Osteocyte (in vitro differentiated cells): ENCODE results near the gene PTPRN. TPM values are rescaled to one million over a fixed set of nuclear protein-coding genes. Genes with fewer than 3 reads are reported as not detected.

Experiments used
- DNase-seq: peaks from one replicate; pipeline ENCODE4 v3.0.0; 2021; ENCODE audit warnings: mixed read lengths; ENCODE audit not compliant: unreplicated experiment; ENCODE audit errors: extremely low spot score
- H3K27ac Mint-ChIP-seq: one replicate; pipeline ENCODE4 v1.8.0; 2021; ENCODE audit warnings: mild to moderate bottlenecking, mixed read lengths; ENCODE audit not compliant: unreplicated experiment
- H3K27me3 Mint-ChIP-seq: one replicate; pipeline ENCODE4 v1.8.0; 2021; ENCODE audit warnings: mixed read lengths; ENCODE audit not compliant: unreplicated experiment
- H3K36me3 Mint-ChIP-seq: one replicate; pipeline ENCODE4 v1.8.0; 2021; ENCODE audit warnings: mixed read lengths; ENCODE audit not compliant: unreplicated experiment
- H3K4me1 Mint-ChIP-seq: one replicate; pipeline ENCODE4 v1.8.0; 2021; ENCODE audit warnings: mixed read lengths; ENCODE audit not compliant: unreplicated experiment
- H3K4me3 Mint-ChIP-seq: one replicate; pipeline ENCODE4 v1.8.0; 2021; ENCODE audit warnings: mild to moderate bottlenecking, moderate library complexity, mixed read lengths; ENCODE audit not compliant: unreplicated experiment
- H3K9me3 Mint-ChIP-seq: one replicate; pipeline ENCODE4 v1.8.0; 2021; ENCODE audit warnings: mixed read lengths; ENCODE audit not compliant: unreplicated experiment
- total RNA-seq: library from RNA; stranded (reverse); gene quantifications from 2 replicates; pipeline ENCODE4 v1.2.1, GENCODE V29; 2021
- TF ChIP-seq, protein P1 (sequence below): fragments of 200-600 bp; sonication (generic); IDR thresholded peaks from 2 replicates; pipeline ENCODE4 v1.5.0; 2021; ENCODE audit warnings: antibody characterized with exemption, mild to moderate bottlenecking, moderate library complexity

The PTPRN gene
- total RNA-seq, 1 donor from 2014 or later, result 0.24 TPM

DNA sequence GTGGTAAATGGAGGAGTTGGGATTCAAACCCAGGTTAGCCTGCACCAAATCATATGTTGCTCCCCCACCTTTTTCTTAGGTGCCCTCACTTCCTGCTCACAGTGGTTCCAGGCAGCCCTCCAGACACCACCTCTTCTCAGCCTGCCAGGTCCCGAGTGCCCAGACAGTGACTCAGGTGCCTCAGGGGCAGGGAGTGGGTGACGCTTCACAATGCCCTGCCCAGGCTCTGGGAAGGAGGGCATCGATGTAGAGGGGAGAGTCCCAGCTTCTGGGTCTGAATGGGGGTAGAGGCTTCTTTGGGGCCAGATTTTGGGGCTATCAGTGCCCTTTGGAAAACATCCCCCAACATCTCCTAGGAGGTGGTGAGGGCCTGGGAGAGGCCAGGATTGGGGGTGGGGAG is 35.3 kb downstream of the PTPRN start:
- Mint-ChIP-seq H3K27me3 (no peaks in the 10 kb centered on the region), H3K4me1 (peaks cover 31% of the 10 kb centered on the region), H3K4me3 (no peak overlapping the region), H3K27ac (peak overlapping the region; percentile 25), H3K9me3 (no peaks in the 10 kb centered on the region), H3K36me3 (no peaks in the 10 kb centered on the region)
- no peak for DNase-seq
- TF ChIP-seq, protein P1, sequence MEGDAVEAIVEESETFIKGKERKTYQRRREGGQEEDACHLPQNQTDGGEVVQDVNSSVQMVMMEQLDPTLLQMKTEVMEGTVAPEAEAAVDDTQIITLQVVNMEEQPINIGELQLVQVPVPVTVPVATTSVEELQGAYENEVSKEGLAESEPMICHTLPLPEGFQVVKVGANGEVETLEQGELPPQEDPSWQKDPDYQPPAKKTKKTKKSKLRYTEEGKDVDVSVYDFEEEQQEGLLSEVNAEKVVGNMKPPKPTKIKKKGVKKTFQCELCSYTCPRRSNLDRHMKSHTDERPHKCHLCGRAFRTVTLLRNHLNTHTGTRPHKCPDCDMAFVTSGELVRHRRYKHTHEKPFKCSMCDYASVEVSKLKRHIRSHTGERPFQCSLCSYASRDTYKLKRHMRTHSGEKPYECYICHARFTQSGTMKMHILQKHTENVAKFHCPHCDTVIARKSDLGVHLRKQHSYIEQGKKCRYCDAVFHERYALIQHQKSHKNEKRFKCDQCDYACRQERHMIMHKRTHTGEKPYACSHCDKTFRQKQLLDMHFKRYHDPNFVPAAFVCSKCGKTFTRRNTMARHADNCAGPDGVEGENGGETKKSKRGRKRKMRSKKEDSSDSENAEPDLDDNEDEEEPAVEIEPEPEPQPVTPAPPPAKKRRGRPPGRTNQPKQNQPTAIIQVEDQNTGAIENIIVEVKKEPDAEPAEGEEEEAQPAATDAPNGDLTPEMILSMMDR, result no peak

DNA sequence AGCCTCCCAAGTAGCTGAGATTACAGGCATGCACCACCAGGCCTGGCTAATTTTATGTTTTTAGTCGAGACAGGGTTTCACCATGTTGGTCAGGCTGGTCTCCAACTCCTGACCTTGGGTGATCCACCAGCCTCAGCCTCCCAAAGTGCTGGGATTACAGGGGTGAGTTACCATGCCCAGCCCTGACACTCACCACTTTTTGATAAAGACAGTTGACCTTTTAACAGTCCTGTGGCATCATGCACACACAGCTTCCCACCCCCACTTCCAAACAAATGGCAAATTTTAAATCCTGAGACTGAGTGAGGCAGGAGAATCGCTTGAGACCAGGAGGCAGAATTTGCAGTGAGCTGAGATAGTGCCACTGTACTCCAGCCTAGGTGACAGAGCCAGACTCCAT is 36.2 kb downstream of the PTPRN start:
- DNase-seq, result no peak
- TF ChIP-seq, protein P1, result no peak
- no peaks in the 10 kb centered on the region for H3K9me3 Mint-ChIP-seq
- no peak overlapping the region for H3K4me3 Mint-ChIP-seq
- no peaks in the 10 kb centered on the region for H3K36me3 Mint-ChIP-seq
- peaks cover 21% of the 10 kb centered on the region for H3K4me1 Mint-ChIP-seq
- H3K27ac Mint-ChIP-seq, result no peak overlapping the region
- H3K27me3 Mint-ChIP-seq, result no peaks in the 10 kb centered on the region

DNA sequence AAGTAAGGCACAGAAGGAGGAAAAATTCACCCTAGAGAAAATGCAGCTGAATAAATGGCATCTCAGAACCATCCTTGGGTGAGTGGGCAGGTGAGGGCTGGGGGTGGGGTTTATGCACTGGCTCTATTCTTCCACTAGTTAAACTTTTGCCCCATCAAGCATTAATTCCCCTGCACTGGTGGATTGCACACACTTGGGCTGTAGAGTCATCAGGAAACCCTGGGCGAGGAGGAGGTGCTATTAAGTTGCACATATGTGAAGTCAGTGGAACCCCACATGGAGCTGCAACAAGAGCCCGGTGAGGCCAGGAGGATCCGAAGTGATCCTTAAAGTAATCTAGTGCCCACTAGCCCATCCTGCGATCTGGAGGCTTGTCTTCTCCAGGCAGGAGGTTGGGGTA is 36.8 kb downstream of the PTPRN start:
- Mint-ChIP-seq H3K4me3 (no peak overlapping the region), H3K36me3 (no peaks in the 10 kb centered on the region), H3K27me3 (no peaks in the 10 kb centered on the region), H3K27ac (no peak overlapping the region), H3K9me3 (no peaks in the 10 kb centered on the region), H3K4me1 (peaks cover 15% of the 10 kb centered on the region)
- DNase-seq, result no peak
- TF ChIP-seq, protein P1, result no peak

DNA sequence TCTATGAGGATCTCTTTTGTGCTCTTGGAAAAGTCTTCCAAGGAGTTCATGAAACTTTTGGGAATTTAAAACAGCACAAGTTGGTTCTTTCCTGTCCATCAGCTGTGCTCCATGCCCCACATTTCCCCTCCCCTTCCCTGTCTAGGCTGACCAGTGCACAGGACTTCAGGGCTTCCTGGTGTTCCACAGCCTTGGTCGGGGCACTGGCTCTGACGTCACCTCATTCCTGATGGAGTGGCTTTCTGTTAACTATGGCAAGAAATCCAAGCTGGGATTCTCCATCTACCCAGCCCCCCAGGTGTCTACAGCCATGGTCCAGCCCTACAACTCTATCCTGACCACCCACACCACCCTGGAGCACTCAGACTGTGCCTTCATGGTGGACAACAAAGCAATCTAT is 38.2 kb downstream of the PTPRN start:
- no peak overlapping the region for H3K27ac Mint-ChIP-seq
- H3K27me3 Mint-ChIP-seq, result no peaks in the 10 kb centered on the region

DNA sequence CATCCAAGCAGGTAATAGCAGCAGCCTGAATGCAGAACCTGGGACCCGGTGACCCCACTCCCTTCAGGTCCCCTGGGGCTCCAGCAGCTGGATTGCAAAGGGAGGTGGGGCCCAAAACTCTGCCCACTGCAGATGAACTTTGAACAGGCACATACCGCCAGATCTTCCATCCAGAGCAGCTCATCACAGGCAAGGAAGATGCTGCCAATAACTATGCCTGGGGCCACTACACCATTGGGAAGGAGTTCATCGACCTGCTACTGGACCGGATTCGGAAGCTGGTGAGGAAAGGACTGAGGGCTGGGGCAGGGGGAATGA is 39.2 kb downstream of the PTPRN start:
- Mint-ChIP-seq H3K27ac (no peak overlapping the region), H3K36me3 (no peaks in the 10 kb centered on the region), H3K4me1 (peaks cover 14% of the 10 kb centered on the region), H3K27me3 (no peaks in the 10 kb centered on the region), H3K9me3 (no peaks in the 10 kb centered on the region), H3K4me3 (no peak overlapping the region)
- no peak for DNase-seq
- TF ChIP-seq, protein P1, result no peak

More for the DNA sequence above, 38.2 kb downstream of the PTPRN start:
- Mint-ChIP-seq H3K4me3 (no peak overlapping the region), H3K36me3 (no peaks in the 10 kb centered on the region), H3K4me1 (peaks cover 14% of the 10 kb centered on the region), H3K9me3 (no peaks in the 10 kb centered on the region)
- DNase-seq, result no peak
- TF ChIP-seq, protein P1, result no peak
